ENCODE results near the gene SYTL3.
"Not testable (repeated sequence)": the region's sequence is repeated elsewhere in the genome, so short reads cannot be mapped to it uniquely, and the experiment has no call there.

The SYTL3 gene, protein sequence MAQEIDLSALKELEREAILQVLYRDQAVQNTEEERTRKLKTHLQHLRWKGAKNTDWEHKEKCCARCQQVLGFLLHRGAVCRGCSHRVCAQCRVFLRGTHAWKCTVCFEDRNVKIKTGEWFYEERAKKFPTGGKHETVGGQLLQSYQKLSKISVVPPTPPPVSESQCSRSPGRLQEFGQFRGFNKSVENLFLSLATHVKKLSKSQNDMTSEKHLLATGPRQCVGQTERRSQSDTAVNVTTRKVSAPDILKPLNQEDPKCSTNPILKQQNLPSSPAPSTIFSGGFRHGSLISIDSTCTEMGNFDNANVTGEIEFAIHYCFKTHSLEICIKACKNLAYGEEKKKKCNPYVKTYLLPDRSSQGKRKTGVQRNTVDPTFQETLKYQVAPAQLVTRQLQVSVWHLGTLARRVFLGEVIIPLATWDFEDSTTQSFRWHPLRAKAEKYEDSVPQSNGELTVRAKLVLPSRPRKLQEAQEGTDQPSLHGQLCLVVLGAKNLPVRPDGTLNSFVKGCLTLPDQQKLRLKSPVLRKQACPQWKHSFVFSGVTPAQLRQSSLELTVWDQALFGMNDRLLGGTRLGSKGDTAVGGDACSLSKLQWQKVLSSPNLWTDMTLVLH

DNA sequence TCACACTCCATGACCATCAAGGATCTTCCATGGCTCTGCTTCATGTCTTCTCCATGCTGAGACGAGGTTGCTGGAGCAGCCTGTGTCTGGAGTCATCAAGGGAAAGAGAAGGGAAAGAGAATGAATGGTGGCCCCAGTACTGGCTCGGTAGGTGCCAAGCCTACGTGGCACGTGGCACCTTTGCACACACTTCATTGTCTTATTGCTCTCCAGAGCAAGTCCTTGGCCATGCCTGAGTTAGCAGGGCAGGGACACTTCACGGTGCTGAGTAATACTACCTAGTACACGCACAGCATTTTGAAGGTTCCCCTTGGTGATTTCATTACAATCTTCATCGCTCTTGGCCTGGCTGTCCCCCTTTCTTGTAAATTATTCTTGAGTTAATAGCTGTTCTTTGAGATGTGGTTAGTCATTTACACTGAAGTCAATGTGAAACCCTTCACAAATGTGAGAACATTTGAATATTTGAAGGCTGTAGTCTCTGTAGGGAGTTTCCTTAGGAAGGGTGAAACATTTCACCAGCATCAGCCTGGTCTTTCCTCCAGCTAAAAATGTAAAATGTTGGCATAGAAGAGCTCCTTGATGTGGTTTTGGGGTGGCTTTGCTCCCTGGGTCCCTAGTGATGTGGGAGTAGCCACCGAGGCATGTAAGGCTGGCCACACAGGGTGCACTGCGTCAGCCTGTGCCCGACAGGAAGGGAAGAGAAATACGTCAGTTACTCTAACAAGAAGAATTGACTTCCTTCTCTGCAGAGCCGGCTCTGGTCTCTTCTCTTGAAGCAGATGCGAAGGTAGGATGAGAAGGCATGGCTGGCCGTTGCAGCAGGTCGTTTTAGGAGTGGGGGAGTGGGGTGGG is at the start of gene SYTL3:
Gene SYTL3 (plus strand): TSS at position 766 of the 855 bp plus-strand sequence. CDS start 13,215 bp downstream, outside the sequence.
- no peak for DNase-seq (ENCODE audit: low read depth)

DNA sequence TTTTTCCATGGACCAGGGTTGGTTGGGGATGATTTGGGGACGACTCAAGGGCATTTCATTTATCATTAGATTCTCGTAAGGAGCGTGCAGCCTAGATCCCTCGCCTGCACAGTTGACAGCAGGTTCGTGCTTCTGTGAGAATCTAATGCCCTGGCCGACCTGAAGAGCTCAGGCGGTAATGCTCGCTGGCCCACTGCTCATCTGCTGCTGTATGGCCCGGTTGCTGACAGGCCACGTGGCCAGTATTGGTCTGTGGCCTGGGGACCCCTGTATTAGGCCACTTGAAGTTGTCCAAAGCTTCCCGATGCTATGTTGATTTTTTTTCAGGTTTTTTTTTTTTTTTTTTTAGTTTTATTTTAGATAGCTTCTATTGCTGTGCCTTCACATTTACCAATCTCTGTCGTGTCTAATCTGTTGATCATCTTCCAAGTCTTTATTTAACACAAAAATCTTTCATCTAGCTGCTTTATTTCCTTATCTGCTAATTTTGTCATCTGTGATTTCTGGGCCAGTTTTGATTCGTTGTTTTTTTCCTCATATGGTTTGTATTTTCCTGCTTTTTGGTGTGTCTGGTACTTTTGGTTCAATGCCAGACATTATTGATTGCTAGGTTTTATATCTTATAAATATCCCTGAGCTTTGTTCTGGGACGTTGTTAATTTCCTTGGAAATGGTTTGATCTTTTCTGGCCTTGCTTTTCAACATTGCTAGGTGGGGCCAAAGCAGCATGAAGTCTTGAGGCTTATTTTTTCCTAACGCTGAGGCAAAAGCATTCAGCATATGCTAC is 46.4 kb upstream of the SYTL3 start:
- DNase-seq (ENCODE audit: low read depth), result no peak

DNA sequence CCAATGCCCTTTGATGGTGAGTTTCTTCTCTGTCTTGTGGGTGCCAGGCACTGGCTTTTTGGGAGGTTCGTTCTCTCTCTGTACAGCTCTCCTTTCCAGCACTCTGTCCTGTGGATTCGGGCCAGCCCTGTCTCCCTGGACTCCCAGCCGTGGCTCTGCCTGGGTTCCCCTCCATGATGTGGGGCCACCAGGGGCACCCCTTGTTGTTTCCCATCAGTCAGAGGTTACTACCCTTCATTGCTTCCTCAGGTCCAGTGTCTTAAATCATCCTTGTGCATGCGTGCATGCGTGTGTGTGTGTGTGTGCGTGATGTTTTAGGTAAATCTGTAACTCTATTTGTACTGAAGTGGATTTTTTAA is 45.8 kb upstream of the SYTL3 start:
- DNase-seq (ENCODE audit: low read depth), result no peak

DNA sequence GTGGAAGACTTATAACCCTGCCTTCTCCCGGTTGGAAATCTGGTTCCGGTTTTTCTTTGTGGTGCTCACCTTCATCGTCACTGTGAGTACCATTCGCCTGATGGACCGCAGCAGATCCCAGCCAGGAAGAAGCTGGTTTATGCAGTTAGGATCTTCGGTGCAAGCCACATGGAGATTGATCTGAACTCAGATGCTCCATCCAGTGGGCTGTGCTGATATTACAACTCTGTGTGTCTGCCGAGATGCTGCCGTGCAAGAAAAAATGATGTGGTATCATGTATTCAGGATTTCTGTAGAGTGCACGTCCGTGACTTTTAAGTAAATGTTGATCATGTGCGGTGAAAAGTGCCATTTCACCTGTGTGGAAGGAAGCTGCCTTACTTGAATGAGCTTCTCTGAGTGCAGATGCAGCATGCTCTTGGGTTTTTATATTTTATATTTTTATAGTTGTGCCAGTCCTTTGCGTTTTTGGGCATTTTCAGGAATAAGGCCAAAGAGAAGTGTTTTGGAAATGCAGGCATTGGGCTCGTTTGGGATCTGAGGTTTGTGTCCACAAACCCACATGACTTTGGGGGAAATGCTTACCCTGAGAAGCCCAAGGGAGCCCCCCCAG is 44.5 kb upstream of the SYTL3 start:
- DNase-seq (ENCODE audit: low read depth), result no peak

DNA sequence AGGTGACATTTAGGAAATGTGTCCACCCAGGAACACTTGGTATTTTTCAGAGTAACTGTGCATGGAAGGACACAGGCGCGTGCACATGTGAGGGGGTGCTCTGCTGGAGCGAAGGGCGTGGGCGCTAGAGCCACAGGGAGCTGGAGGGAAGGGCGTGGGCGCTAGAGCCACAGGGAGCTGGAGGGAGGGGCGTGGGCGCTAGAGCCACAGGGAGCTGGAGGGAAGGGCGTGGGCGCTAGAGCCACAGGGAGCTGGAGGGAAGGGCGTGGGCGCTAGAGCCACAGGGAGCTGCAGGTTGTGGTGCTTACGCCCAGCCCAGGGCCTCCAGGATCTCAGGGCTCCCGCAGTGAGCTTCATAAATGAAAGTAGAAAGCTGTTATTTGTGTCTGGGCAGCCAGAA is 43.8 kb upstream of the SYTL3 start:
- not testable (repeated sequence) for DNase-seq (ENCODE audit: low read depth)

DNA sequence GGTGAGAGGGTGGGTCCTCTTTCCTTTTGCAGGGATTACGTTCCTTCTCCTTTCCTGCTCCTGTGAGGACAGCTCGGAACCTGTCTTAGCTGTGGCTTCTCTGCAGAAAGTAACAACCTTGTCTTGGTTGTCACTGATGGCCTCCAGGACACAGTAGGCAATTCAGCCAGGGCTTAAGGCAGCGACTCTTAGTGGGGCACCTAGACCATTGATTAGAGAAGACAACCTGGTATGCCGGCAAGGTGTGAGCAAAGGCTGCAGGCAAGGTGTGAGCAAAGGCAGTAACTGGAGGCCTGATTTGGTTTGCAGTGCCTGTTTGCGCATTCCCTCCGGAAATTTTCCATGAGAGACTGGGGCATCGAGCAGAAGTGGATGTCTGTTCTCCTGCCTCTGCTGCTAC is 42.9 kb upstream of the SYTL3 start:
- DNase-seq (ENCODE audit: low read depth), result no peak

DNA sequence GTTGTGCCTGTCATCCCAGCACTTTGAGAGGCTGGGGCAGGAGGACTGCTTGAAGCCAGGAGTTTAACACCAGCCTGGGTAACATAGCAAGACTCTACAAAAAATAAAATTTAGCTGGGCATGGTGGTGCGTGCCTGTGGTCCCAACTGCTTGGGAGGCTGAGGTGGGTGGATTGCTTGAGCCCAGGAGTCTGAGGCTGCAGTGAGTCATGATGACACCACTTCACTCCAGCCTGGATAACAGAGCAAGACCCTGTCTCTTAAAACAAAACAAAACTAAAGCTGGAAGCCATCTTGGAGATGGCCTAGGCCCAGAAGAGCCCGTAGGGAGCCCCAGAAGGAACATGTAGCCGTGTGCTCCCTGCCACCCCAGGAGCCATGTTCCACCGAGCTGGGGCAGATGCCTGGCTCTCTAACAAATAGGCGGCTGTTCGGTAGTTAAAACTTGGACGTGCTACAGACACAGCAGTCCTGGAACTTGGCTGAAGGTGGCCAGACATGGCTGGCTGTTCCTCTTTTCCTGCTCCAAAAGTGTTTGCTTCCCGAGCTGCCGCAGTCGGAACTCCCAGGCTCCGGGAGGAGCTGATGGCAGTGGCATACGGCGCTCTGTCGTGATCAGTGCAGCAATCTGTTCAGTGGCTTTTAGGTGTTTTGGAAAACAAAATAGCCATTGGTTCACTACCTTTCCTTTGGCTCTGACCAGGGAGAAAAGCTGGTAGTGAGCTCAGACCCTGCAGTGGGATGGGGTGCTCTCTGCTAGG is 42.3 kb upstream of the SYTL3 start:
- DNase-seq (ENCODE audit: low read depth), result no peak

DNA sequence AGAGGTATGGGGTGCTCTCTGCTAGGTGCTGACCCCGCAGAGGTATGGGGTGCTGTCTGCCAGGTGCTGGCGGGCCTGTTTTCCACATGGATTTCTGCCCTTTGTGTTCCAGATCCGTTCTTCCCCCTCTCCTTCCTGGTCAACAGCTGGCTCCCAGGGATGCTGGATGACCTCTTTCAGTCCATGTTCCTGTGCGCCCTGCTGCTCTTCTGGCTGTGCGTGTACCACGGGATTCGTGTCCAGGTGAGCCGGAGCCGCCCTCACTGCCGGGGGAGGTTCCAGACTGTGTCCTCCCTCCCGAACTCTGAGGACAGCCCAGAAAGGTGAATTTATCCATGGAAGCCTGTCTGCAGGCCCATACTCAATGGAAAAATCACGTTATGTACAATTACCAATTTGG is 41.6 kb upstream of the SYTL3 start:
- no peak for DNase-seq (ENCODE audit: low read depth)

DNA sequence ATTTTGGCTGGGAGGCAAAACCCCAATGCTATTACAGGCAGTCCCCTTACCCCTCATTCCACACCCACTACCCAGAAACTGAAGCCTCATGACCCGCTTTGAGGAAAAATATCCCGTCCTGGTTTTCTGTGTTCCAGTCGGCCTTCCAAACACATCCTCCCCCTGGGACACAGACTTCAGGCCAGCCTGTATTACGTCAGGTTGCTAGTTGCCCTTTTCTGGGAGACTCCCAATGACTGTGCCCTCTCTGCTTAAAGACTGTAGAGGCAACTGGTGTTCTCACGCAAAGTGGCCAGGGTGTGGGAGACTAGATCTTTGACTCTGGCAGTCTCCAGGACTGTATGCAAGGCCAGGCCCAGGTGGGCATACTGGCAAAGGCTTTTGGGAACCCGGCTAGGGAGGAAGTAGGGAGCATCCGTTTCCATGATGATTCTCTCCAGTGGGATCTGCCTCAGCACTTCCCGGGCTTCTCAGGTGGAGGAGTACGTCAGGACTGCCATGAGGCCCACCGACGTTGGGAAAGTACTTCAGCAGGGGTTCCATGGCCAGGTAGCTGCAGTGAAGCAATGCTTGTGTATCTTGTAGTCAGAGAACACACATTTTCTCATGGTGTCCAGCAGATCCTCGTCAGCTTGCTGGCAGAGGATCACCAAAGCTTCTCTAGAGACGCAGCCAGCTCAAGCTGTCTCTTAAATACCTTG is 40.2 kb upstream of the SYTL3 start:
- DNase-seq (ENCODE audit: low read depth), result no peak

DNA sequence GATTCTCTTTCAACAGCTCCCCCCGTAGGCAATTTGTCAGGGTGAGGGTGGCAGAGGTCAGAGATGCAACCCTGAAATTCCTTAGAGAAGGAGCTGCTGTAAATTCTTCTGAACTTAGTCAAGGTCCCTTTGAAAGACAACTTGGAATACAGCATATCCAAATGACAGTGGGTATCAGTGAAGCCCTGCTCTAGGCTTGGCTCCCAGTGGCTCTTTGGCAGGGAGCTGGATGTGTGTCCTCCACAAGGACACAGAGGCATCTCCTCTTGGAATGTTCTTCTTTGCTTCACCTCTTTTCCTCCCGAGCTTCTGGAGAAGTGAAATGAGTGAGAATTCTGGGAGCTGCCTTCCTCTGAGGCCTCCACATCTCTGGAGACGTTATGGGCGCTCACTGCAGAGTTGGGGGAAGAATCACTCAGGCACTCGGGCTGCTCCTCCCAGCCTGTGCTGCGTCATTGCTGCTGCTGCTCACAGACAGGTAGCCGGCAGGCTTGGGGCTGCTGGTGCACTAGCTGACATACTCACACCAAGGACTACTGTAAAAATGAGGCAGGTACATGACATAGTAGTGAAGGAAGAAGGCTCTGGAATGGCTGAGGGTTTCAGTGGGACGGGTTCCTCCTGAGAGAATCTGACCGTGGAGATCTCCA is 39.4 kb upstream of the SYTL3 start:
- no peak for DNase-seq (ENCODE audit: low read depth)

DNA sequence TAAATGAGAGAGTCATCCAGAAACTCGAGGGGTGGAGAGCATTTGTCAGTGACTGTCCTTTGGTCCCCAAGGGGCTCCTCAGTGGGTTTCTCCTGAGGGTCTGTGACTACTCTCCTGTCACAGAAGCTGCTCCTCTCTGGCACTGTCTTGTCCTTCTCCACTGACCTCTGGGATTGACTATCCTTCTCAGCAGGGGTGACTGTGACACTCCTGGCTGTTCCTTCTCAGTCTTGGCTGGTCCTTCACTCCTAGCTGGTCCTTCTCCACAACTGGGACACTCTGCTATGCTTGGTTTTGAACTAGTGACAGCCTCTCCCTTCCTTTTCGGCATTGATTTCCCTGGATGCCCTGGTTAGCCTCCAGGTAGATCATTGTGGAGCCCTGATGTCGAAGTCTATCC is 38.8 kb upstream of the SYTL3 start:
- no peak for DNase-seq (ENCODE audit: low read depth)

DNA sequence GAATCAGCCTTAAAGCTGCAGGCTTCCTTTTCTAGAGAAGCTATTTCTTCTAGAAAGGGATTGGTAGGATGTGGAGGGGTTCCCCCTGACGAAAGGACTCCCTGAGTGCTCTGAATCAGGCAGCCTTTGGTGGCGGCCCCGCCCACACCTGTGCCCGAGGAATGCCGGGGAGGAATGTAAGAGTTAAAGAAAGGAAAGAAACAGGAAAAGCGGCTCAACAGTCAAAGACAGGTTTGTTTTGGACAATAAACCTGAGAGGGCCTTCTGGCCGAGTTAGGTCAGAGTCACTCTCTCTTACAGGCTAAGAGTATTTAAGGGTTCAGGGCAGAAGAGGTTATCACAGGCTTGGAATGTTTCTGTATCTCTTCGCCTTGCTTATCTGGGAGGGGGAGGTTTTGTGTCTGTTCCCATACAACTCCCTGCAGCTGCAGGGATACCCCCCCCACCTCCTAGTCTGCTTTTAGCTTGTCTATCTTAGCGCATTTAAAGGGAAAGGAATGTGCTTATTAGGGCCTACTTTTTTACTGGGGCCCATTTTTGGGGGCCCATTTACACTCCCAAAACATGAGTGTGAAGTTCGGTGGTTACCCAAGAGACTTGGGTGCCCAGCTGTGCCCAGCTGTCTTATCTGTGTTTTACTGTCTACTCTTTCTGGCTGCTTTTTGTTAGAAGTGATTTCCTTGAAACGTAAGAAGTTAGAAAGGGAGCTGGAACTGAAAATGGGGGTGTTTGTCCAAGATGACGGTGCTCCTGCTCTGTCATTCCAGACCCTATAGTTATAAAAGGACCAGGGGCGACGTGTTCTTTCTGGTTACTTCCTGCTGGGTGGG is 38.1 kb upstream of the SYTL3 start:
- no peak for DNase-seq (ENCODE audit: low read depth)

DNA sequence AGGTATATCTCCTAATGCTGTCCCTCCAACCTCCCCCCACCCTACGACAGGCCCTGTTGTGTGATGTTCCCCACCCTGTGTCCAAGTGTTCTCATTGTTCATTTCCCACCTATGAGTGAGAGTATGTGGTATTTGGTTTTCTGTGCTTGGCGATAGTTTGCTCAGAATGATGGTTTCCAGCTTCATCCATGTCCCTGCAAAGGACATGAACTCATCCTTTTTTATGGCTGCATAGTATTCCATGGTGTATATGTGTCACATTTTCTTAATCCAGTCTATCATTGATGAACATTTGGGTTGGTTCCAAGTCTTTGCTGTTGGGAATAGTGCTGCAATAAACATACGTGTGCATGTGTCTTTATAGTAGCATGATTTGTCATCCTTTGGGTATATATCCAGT is 35.2 kb upstream of the SYTL3 start:
- not testable (repeated sequence) for DNase-seq (ENCODE audit: low read depth)

DNA sequence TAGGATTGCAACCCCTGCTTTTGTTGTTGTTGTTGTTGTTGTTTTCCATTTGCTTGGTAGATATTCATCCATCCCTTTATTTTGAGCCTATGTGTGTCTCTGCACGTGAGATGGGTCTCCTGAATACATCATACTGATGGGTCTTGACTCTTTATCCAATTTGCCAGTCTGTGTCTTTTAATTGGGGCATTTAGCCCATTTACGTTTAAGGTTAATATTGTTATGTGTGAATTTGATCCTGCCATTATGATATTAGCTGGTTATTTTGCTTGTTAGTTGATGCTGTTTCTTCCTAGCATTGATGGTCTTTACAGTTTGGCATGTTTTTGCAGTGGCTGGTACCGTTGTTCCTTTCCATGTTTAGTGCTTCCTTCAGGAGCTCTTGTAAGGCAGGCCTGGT is 31.6 kb upstream of the SYTL3 start:
- DNase-seq (ENCODE audit: low read depth), result not testable (repeated sequence)

DNA sequence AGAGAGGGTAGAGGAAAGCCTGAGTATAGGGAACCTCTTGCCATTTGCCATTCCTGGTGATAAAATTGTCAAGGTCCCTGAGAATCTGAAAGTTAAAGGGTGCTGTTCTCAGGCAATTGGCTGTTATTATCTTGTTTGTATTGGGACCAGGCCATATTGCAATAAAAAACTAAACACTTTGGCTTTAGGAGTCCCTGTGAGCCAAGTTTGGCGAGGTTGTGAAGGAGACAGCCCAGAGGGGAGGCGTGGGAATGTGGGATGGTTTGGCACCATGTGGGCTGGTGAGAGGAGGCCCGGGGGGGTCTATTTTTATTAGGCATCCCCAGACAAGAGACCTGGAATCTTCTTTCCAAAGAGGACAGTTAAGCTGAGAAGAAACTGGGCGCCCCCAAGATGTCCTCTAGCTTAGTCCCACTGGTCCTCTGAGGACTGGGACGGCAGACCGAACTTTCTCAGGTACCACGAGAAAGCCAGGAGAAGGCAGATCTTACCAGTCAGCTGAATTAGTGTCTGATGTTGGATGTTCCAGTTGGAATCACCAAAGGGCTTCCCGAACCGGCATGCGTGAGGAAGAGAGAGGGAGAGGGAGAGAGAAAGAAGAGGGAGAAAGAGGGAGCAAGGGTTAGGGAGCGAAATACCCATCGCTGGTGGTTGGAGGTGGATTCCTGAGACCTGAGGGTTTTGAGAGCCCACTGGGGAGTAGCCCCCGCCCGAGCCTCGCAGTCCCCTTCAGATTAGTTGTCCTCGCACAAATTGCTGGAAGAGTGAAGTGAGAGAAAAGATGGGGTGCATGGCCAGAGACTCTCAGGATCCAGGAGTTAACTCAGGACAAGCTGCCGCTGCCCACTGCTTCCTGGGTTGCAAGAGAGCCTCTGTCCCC is 29.7 kb upstream of the SYTL3 start:
- no peak for DNase-seq (ENCODE audit: low read depth)

DNA sequence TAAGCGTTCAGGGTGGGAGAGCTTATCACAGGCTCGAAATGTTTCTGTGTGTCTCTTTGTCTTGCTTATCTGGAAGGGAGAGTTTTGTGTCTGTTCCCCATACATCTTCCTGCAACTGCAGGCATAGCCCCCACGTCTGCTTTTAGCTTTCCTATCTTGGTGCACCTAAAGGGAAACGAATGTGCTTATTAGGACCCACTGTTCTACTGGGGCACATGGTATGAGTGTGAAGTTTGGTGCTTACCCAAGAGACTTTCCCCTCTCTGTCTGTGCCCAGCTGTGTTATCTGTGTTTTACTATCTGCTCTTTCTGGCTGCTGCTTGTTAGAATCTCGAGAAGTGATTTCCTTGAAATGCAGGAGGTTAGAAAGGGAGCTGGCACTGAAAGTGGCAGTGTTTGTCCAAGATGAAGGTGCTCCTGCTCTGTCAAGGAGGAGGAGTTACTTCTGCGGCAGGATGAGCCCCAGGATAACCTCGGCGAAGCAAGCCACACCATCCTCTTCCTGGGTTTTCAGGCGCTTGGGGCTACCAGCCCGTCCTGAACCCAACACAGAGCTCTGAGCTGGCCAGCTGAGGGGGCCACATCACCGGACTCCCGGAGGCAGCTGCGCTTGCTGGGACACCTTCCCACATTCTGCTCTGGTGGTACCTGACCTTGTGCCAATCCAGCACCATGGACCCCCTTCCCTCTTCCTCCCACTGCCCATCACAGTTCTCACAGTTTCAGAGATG is 28.7 kb upstream of the SYTL3 start:
- DNase-seq (ENCODE audit: low read depth), result no peak

Data from HS-27A (cell line).